ENCODE results near the gene DNAH5. TPM values are rescaled to one million over a fixed set of nuclear protein-coding genes. Genes with fewer than 3 reads are reported as not detected.

DNAH5 gene
- total RNA-seq, 1 donor from 2014 or later = 1.2 TPM

GRCh38 chr5:13910201-13910600, 34.3 kb downstream of the DNAH5 start:
- Mint-ChIP-seq H3K4me3 (no peak overlapping the region), H3K4me1 (ENCODE audit: unreplicated experiment) (no peaks in the 10 kb centered on the region), H3K27me3 (no peaks in the 10 kb centered on the region), H3K36me3 (no peaks in the 10 kb centered on the region), H3K27ac (no peak overlapping the region), H3K9me3 (no peaks in the 10 kb centered on the region)
- no peak for TF ChIP-seq CTCF (conservative IDR thresholded peaks at IDR 0.05)
- DNase-seq (ENCODE audit: extremely low spot score, unreplicated experiment) = no peak

DNA sequence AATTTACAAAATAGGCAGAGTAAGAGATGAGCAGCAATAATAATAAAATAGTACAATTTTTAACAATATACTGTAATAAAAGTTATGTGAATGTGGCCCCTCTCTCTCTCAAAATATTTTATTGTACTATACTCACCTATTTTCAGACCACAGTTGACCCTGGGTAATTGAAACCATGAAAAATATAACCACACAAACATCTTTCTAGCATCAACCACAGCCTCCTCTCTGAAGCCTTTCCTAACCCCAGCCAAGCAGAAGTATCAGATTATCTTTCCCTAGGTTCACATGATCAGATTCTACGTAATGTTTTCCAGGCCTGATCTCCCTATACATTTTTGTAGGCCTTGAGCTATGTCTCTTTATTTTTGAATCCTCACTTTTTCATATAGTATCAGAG, 35.2 kb downstream of the DNAH5 start:
- Mint-ChIP-seq H3K4me3 (no peak overlapping the region), H3K9me3 (no peaks in the 10 kb centered on the region), H3K27ac (no peak overlapping the region), H3K36me3 (no peaks in the 10 kb centered on the region), H3K27me3 (no peaks in the 10 kb centered on the region), H3K4me1 (ENCODE audit: unreplicated experiment) (no peaks in the 10 kb centered on the region)
- TF ChIP-seq CTCF (conservative IDR thresholded peaks at IDR 0.05) = no peak
- no peak for DNase-seq (ENCODE audit: extremely low spot score, unreplicated experiment)

DNA sequence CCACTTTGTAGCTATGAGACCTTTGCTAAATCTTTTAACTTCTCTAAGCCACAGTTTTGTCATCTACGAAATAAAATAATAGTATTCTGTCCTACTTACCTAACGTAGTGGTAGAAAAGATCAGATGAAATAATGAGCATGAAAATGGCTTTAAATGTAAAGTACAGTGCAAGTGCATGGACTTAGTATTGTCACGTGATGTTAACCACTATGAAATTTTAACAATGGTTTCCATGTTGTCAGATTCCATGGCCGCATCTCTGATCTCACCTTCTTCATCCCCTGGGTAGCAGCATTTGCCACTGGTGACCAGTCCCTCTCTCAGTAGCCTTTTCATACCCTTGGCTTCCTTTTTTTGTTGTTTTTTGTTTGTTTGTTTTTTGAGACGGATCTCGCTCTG, 45.9 kb downstream of the DNAH5 start:
- Mint-ChIP-seq H3K4me3 (no peak overlapping the region), H3K36me3 (no peaks in the 10 kb centered on the region), H3K9me3 (no peaks in the 10 kb centered on the region), H3K27ac (no peak overlapping the region), H3K27me3 (no peaks in the 10 kb centered on the region), H3K4me1 (ENCODE audit: unreplicated experiment) (no peaks in the 10 kb centered on the region)
- DNase-seq (ENCODE audit: extremely low spot score, unreplicated experiment) = no peak
- TF ChIP-seq CTCF (conservative IDR thresholded peaks at IDR 0.05) = no peak

GRCh38 chr5:13878357-13878756, 66.1 kb downstream of the DNAH5 start:
- no peak for TF ChIP-seq CTCF (conservative IDR thresholded peaks at IDR 0.05)
- H3K4me1 Mint-ChIP-seq (ENCODE audit: unreplicated experiment) = no peaks in the 10 kb centered on the region
- no peaks in the 10 kb centered on the region for H3K36me3 Mint-ChIP-seq
- no peaks in the 10 kb centered on the region for H3K9me3 Mint-ChIP-seq
- no peak overlapping the region for H3K4me3 Mint-ChIP-seq
- DNase-seq (ENCODE audit: extremely low spot score, unreplicated experiment) = no peak
- no peaks in the 10 kb centered on the region for H3K27me3 Mint-ChIP-seq
- no peak overlapping the region for H3K27ac Mint-ChIP-seq

DNA sequence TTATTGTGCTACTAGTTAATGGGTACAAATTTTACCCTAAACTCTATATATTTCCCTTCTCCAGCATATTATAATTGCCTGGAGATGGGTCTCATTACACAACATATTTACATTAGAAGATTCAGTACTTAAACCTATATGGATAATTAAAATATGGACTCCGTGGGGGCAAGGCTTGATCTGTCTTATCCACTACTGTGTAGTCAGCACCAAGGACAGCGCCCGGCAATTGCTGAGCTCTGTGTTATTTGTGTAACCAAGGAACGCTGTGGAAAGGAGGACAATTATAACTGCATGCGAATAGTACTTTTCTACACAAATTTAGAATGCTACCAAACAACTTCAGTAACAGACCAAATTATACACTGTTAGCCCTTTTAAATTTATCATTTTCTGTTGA, 77.7 kb downstream of the DNAH5 start:
- no peaks in the 10 kb centered on the region for H3K9me3 Mint-ChIP-seq
- H3K4me3 Mint-ChIP-seq = no peak overlapping the region
- no peaks in the 10 kb centered on the region for H3K36me3 Mint-ChIP-seq
- no peaks in the 10 kb centered on the region for H3K4me1 Mint-ChIP-seq (ENCODE audit: unreplicated experiment)
- no peak for DNase-seq (ENCODE audit: extremely low spot score, unreplicated experiment)
- no peak for TF ChIP-seq CTCF (conservative IDR thresholded peaks at IDR 0.05)
- no peaks in the 10 kb centered on the region for H3K27me3 Mint-ChIP-seq
- no peak overlapping the region for H3K27ac Mint-ChIP-seq

DNA sequence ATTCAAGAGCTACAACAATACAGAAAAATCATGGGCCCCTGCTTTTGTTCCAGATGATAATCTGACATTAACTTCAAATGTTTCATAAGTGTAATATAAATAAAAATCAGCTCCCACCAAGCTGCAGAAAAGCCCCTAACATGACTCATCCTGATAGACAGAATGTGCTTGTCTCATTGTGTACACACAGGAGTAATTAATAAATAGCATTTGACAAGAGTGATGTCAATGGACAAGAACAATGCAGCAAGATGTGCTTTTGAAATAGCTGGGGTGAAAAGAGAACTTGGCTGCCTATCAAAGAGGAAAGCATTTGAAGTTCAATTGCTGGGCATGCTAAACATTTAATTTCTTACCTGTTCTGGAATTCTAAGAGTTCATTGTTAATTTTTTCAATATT, 79.2 kb downstream of the DNAH5 start:
- H3K27me3 Mint-ChIP-seq = no peaks in the 10 kb centered on the region
- DNase-seq (ENCODE audit: extremely low spot score, unreplicated experiment) = no peak
- no peaks in the 10 kb centered on the region for H3K9me3 Mint-ChIP-seq
- no peak overlapping the region for H3K27ac Mint-ChIP-seq
- H3K4me3 Mint-ChIP-seq = no peak overlapping the region
- no peaks in the 10 kb centered on the region for H3K4me1 Mint-ChIP-seq (ENCODE audit: unreplicated experiment)
- H3K36me3 Mint-ChIP-seq = no peaks in the 10 kb centered on the region
- no peak for TF ChIP-seq CTCF (conservative IDR thresholded peaks at IDR 0.05)
